ENCODE measurements around the gene SLC5A10. TPM values are rescaled to one million over a fixed set of nuclear protein-coding genes. Genes with fewer than 3 reads are reported as not detected.

Gene SLC5A10
- total RNA-seq, 1 experiment from 2014 or later = not detected

DNA sequence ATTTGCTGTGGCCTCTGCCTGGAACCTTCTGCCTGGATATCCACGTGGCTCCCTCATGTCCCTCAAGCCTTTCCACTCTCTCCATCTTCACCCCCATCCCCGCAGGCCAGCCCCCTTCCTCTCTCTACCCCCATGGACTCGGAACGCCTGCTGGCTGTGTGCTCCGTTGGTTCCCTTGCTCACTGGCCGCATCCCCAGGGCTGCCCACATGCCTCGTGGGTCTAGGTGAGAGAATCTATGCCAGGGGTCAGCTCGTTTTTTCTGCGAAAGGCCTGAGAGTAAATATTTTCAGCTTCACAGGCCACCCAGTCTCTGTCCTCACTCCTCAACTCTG lies 12.0 kb downstream of the SLC5A10 start (continued):
- TF ChIP-seq, protein P1, sequence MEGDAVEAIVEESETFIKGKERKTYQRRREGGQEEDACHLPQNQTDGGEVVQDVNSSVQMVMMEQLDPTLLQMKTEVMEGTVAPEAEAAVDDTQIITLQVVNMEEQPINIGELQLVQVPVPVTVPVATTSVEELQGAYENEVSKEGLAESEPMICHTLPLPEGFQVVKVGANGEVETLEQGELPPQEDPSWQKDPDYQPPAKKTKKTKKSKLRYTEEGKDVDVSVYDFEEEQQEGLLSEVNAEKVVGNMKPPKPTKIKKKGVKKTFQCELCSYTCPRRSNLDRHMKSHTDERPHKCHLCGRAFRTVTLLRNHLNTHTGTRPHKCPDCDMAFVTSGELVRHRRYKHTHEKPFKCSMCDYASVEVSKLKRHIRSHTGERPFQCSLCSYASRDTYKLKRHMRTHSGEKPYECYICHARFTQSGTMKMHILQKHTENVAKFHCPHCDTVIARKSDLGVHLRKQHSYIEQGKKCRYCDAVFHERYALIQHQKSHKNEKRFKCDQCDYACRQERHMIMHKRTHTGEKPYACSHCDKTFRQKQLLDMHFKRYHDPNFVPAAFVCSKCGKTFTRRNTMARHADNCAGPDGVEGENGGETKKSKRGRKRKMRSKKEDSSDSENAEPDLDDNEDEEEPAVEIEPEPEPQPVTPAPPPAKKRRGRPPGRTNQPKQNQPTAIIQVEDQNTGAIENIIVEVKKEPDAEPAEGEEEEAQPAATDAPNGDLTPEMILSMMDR (IDR thresholded peaks at IDR 0.05) = no peak

GRCh38 chr17:18964550-18964949 lies 12.6 kb downstream of the SLC5A10 start:
- Histone ChIP-seq H3K4me1 (ENCODE audit: control insufficient read depth, insufficient read depth, low read length) (peaks cover 8% of the 10 kb centered on the region; the same call in 1 of the 2 replicates), H3K9me3 (ENCODE audit: control insufficient read depth, insufficient read depth, low read depth, low read length) (no peaks in the 10 kb centered on the region), H3K4me3 (ENCODE audit: low read depth in 2 of 2, low read length in 2 of 2) (no peak overlapping the region), H3K27ac (ENCODE audit: low read length) (no peak overlapping the region), H3K27me3 (ENCODE audit: control insufficient read depth, insufficient read depth, low read length) (no peaks in the 10 kb centered on the region), H3K36me3 (ENCODE audit: control insufficient read depth, insufficient read depth, low read length) (no peaks in the 10 kb centered on the region)
- in situ Hi-C loops (cut with HindIII; ENCODE audit: low pct_unique_long_range_greater_than_20kb, low sequenced_read_pairs) (no loop called here), intact Hi-C loops (cut with micrococcal nuclease; ENCODE audit: unreplicated experiment) (no loop called here)
- ChIA-PET POLR2A (interaction anchor here (0.6 kb wide), 1 partner anchor 331 kb away, joined by 4 read pairs; no protein-coding TSS in a partner anchor), CTCF (no interaction called here)
- TF ChIP-seq TCF7L2 (IDR thresholded peaks at IDR 0.05; ENCODE audit: low read depth, low read length) = no peak
- no peak for TF ChIP-seq REST (IDR thresholded peaks at IDR 0.05; ENCODE audit: insufficient read depth in 1 of 2, low read depth in 2 of 2, low read length in 1 of 2)
- TF ChIP-seq, protein P1 (IDR thresholded peaks at IDR 0.05) = no peak
- no peak for TF ChIP-seq SIN3A (IDR thresholded peaks at IDR 0.05; ENCODE audit: borderline replicate concordance, insufficient read depth, low read depth, low read length)
- no peak for TF ChIP-seq POLR2AphosphoS5 (IDR thresholded peaks at IDR 0.05; ENCODE audit: low read depth, low read length)
- BruUV-seq (replicated peaks) = no TSS peak
- DNase-seq (ENCODE audit: low read depth, low spot score) (no peak), ATAC-seq (no peak)

DNA sequence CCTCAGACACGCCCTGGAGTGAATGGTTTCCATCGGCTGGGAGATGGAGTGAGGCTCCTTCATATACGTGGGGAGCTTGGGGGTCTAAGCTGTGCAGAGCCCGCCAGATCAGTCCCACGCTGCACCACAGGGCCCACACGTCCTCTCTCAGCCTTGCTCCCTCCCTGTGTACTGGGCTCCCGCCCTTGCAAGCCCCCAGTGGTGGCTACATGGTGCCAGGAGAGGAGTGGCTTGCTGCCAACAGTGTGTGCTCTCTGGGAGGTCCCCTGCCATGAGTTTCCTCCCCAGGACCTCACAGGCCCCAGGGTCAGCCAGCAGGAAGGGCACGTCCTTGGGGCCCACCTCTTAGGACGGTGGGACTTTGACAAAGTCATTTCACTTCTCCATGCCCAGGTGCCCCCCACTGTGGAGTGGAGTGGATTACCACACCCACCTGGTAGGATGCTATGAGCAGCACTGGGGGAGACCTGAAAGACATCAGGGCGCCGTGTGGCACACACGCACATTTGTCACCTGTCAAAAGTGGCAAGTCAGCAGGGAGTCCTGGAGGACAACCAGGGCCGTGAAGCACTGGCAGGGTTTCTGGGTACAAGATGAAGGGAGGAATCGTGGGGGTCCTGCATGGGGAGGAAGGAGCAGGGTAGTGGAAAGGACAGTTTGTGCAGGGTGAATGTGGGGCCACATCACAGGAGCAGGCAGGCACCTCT lies 13.7 kb downstream of the SLC5A10 start:
- Histone ChIP-seq H3K9me3 (ENCODE audit: control insufficient read depth, insufficient read depth, low read depth, low read length) (no peaks in the 10 kb centered on the region), H3K27ac (ENCODE audit: low read length) (no peak overlapping the region), H3K36me3 (ENCODE audit: control insufficient read depth, insufficient read depth, low read length) (no peaks in the 10 kb centered on the region), H3K4me3 (ENCODE audit: low read depth in 2 of 2, low read length in 2 of 2) (no peak overlapping the region), H3K4me1 (ENCODE audit: control insufficient read depth, insufficient read depth, low read length) (peaks cover 8% of the 10 kb centered on the region; the same call in 1 of the 2 replicates), H3K27me3 (ENCODE audit: control insufficient read depth, insufficient read depth, low read length) (no peaks in the 10 kb centered on the region)
- BruUV-seq (replicated peaks) = no TSS peak
- in situ Hi-C loops (cut with HindIII; ENCODE audit: low pct_unique_long_range_greater_than_20kb, low sequenced_read_pairs) (no loop called here), intact Hi-C loops (cut with micrococcal nuclease; ENCODE audit: unreplicated experiment) (no loop called here)
- ChIA-PET POLR2A (no interaction called here), CTCF (no interaction called here)
- ATAC-seq = no peak
- TF ChIP-seq TCF7L2 (IDR thresholded peaks at IDR 0.05; ENCODE audit: low read depth, low read length) = no peak
- TF ChIP-seq POLR2AphosphoS5 (IDR thresholded peaks at IDR 0.05; ENCODE audit: low read depth, low read length) = no peak
- no peak for TF ChIP-seq REST (IDR thresholded peaks at IDR 0.05; ENCODE audit: insufficient read depth in 1 of 2, low read depth in 2 of 2, low read length in 1 of 2)
- no peak for TF ChIP-seq SIN3A (IDR thresholded peaks at IDR 0.05; ENCODE audit: borderline replicate concordance, insufficient read depth, low read depth, low read length)
- TF ChIP-seq, protein P1 (IDR thresholded peaks at IDR 0.05) = no peak
- DNase-seq (ENCODE audit: low read depth, low spot score) = no peak

Data from Panc1 (cell line).